ENCODE measurements around the gene BIN1.

DNA sequence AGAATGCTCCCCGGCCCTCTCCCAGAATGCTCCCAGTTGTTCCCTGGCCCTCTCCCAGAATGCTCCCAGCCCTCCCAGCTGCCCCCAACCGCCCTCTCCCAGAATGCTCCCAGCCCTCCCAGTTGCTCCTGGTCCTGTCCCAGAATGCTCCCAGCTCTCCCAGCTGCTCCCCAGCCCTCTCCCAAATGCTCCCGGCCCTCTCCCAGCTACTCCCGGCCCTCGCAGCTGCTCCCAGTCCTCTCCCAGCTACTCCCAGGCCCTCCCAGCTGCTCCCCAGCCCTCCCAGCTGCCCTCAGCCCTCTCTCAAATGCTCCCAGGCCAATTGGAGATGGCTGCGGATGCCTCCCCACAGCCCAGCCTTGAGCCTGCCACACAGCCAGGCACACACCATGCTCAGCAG is 31.1 kb downstream of the BIN1 start:
- TF ChIP-seq CTCF (IDR thresholded peaks at IDR 0.05), result no peak
- TF ChIP-seq POLR2AphosphoS5 (IDR thresholded peaks at IDR 0.05), result no peak
- TF ChIP-seq POLR2A (IDR thresholded peaks at IDR 0.05), result no peak

Measured in transverse colon (tissue), 4 donors.